ENCODE measurements around the gene DGKZ.

- TF ChIP-seq CTCF (IDR thresholded peaks at IDR 0.05; ENCODE audit: low read depth, low read length, missing input control) (no peak), TAF1 (conservative IDR thresholded peaks at IDR 0.05) (no peak), EGR1 (IDR thresholded peaks at IDR 0.05; ENCODE audit: low read depth in 2 of 2) (no peak), RAD21 (IDR thresholded peaks at IDR 0.05) (no peak), MAX (IDR thresholded peaks at IDR 0.05) (no peak), GABPA (IDR thresholded peaks at IDR 0.05 in 1 of 2, conservative IDR thresholded peaks at IDR 0.05 in 1 of 2) (no peak), YY1 (IDR thresholded peaks at IDR 0.05) (no peak), ZBTB33 (IDR thresholded peaks at IDR 0.05) (no peak), ATF3 (IDR thresholded peaks at IDR 0.05) (no peak), NR2F2 (IDR thresholded peaks at IDR 0.05) (no peak), JUND (IDR thresholded peaks at IDR 0.05) (no peak), RXRA (IDR thresholded peaks at IDR 0.05) (no peak)
- TF ChIP-seq, protein P1, sequence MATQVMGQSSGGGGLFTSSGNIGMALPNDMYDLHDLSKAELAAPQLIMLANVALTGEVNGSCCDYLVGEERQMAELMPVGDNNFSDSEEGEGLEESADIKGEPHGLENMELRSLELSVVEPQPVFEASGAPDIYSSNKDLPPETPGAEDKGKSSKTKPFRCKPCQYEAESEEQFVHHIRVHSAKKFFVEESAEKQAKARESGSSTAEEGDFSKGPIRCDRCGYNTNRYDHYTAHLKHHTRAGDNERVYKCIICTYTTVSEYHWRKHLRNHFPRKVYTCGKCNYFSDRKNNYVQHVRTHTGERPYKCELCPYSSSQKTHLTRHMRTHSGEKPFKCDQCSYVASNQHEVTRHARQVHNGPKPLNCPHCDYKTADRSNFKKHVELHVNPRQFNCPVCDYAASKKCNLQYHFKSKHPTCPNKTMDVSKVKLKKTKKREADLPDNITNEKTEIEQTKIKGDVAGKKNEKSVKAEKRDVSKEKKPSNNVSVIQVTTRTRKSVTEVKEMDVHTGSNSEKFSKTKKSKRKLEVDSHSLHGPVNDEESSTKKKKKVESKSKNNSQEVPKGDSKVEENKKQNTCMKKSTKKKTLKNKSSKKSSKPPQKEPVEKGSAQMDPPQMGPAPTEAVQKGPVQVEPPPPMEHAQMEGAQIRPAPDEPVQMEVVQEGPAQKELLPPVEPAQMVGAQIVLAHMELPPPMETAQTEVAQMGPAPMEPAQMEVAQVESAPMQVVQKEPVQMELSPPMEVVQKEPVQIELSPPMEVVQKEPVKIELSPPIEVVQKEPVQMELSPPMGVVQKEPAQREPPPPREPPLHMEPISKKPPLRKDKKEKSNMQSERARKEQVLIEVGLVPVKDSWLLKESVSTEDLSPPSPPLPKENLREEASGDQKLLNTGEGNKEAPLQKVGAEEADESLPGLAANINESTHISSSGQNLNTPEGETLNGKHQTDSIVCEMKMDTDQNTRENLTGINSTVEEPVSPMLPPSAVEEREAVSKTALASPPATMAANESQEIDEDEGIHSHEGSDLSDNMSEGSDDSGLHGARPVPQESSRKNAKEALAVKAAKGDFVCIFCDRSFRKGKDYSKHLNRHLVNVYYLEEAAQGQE (IDR thresholded peaks at IDR 0.05), result no peak
Measured at GRCh38 chr11:46390331-46391171, 43.3 kb downstream of the DGKZ start.

Measured in liver (tissue), 3 donors.